Loucy (cell line): ENCODE measurements around the gene CACNA2D3.

Source experiments
- CTCF ChIP-seq: fragments of 200-600 bp; sonication (generic); conservative IDR thresholded peaks from 2 replicates; pipeline ENCODE4 v1.5.1; 2014; ENCODE audit warnings: mild to moderate bottlenecking, antibody characterized with exemption, low read length
- EZH2phosphoT487 ChIP-seq: fragments of 200-600 bp; IDR thresholded peaks from 2 replicates; pipeline ENCODE4 v1.6.1; 2018; ENCODE audit warnings: antibody characterized with exemption, mild to moderate bottlenecking, moderate library complexity, borderline replicate concordance

- TF ChIP-seq EZH2phosphoT487 (no peak), CTCF (no peak)
Observed at GRCh38 chr3:54126551-54126950, 4.2 kb downstream of the CACNA2D3 start.
